PC-3 (cell line): ENCODE results near the gene CLEC17A. TPM values are rescaled to one million over a fixed set of nuclear protein-coding genes. Genes with fewer than 3 reads are reported as not detected.

Source experiments
- ATAC-seq: fragments of 200-7000 bp; cut with Tn5 transposase; 2 replicates; pipeline ENCODE4 v1.9.1; 2020; ENCODE audit warnings: mild to moderate bottlenecking, moderate library complexity
- BruUV-seq: library from RNA; stranded (reverse); fragments of 400-500 nt; replicated peaks from 2 replicates; lab custom pipeline; 2021; lab: Mats Ljungman, UMichigan
- CTCF ChIA-PET: fragments of 300-600 bp; sonication (Branson Sonifier 250); formaldehyde crosslinking; loops from one replicate; lab custom pipeline; 2022; ENCODE audit warnings: antibody characterized with exemption; lab: Charles Lee
- POLR2A ChIA-PET: fragments of 300-600 bp; sonication (Branson Sonifier 250); formaldehyde crosslinking; loops from one replicate; lab custom pipeline; 2022; ENCODE audit warnings: antibody characterized with exemption; ENCODE audit not compliant: unreplicated experiment; lab: Charles Lee
- DNase-seq: peaks from one replicate; pipeline ENCODE4 v3.0.0-alpha.2; 2015
- H2AFZ ChIP-seq: fragments of 300-600 bp; sonication (generic); 2 replicates; pipeline ENCODE4 v1.6.0; 2016; ENCODE audit warnings: antibody characterized with exemption, low read length
- H3F3A ChIP-seq: fragments of 300-600 bp; sonication (generic); one replicate; pipeline ENCODE4 v1.6.0; 2017; ENCODE audit warnings: antibody characterized with exemption, low read length, control low read depth, mild to moderate bottlenecking; ENCODE audit not compliant: unreplicated experiment
- H3K27ac ChIP-seq: fragments of 300-600 bp; sonication (generic); 2 replicates; pipeline ENCODE4 v1.5.1; 2016; ENCODE audit warnings: mild to moderate bottlenecking, low read length
- H3K27me3 ChIP-seq: fragments of 300-600 bp; sonication (generic); 2 replicates; pipeline ENCODE4 v1.6.1; 2016; ENCODE audit warnings: low read length, mixed read lengths
- H3K36me3 ChIP-seq: fragments of 300-600 bp; sonication (generic); 2 replicates; pipeline ENCODE4 v1.6.1; 2016; ENCODE audit warnings: low read depth, mixed run types, low read length, mixed read lengths
- H3K4me1 ChIP-seq: fragments of 300-600 bp; sonication (generic); 2 replicates; pipeline ENCODE4 v1.5.1; 2016; ENCODE audit warnings: low read length; ENCODE audit not compliant: insufficient read depth
- H3K4me2 ChIP-seq: fragments of 300-600 bp; sonication (generic); 2 replicates; pipeline ENCODE4 v1.6.0; 2016; ENCODE audit warnings: low read length
- H3K4me3 ChIP-seq: fragments of 300-600 bp; sonication (generic); 2 replicates; pipeline ENCODE4 v1.5.1; 2016; ENCODE audit warnings: mild to moderate bottlenecking, low read length, mixed read lengths
- H3K79me2 ChIP-seq: fragments of 300-600 bp; sonication (generic); 2 replicates; pipeline ENCODE4 v1.6.1; 2017; ENCODE audit warnings: low read length, mixed read lengths
- H3K9ac ChIP-seq: fragments of 300-600 bp; sonication (generic); 2 replicates; pipeline ENCODE4 v1.6.0; 2016; ENCODE audit warnings: mild to moderate bottlenecking, low read length
- H3K9me2 ChIP-seq: fragments of 300-600 bp; sonication (generic); replicated peaks from 2 replicates; pipeline ENCODE4 v1.6.1; 2016; ENCODE audit warnings: mixed run types, low read length, mixed read lengths
- H3K9me3 ChIP-seq: fragments of 300-600 bp; sonication (generic); 2 replicates; pipeline ENCODE4 v1.6.1; 2016; ENCODE audit warnings: low read length, mixed read lengths
- H4K20me1 ChIP-seq: fragments of 300-600 bp; sonication (generic); 2 replicates; pipeline ENCODE4 v1.6.1; 2016; ENCODE audit warnings: low read length, mixed read lengths
- CTCF ChIP-seq: fragments of 300-600 bp; sonication (generic); conservative IDR thresholded peaks from 2 replicates; pipeline ENCODE4 v1.5.1; 2017; ENCODE audit warnings: antibody characterized with exemption, low read depth, mild to moderate bottlenecking, low read length
- EZH2 ChIP-seq: fragments of 300-600 bp; sonication (generic); IDR thresholded peaks from one replicate; pipeline ENCODE4 v1.6.1; 2017; ENCODE audit warnings: antibody characterized with exemption, mild to moderate bottlenecking, low read length; ENCODE audit not compliant: unreplicated experiment
- EZH2phosphoT487 ChIP-seq: fragments of 300-600 bp; sonication (generic); IDR thresholded peaks from 2 replicates; pipeline ENCODE4 v1.6.1; 2018; ENCODE audit warnings: mild to moderate bottlenecking, antibody characterized with exemption, low read length, borderline replicate concordance
- intact Hi-C: fragments of 100-400 bp; cut with micrococcal nuclease; formaldehyde crosslinking; loops from 2 replicates; pipeline ENCODE4 v1.9.0; 2023
- total RNA-seq: library from RNA; depleted of rRNA; stranded (reverse); fragments of >200 nt; gene quantifications from 2 replicates; pipeline ENCODE4 v1.2.3, GENCODE V29; 2014

Gene CLEC17A
- total RNA-seq, 1 experiment from 2014 or later, result not detected

- Histone ChIP-seq H3K27ac (no peak overlapping the region), H3K9me2 (no peaks in the 10 kb centered on the region), H3K4me3 (no peak overlapping the region), H3K9me3 (no peaks in the 10 kb centered on the region), H3K4me2 (no peak overlapping the region), H3K4me1 (no peaks in the 10 kb centered on the region), H3F3A (no peaks in the 10 kb centered on the region), H2AFZ (no peak overlapping the region), H3K27me3 (peaks cover 8% of the 10 kb centered on the region; the same call in 1 of the 2 replicates), H3K36me3 (no peaks in the 10 kb centered on the region), H4K20me1 (no peaks in the 10 kb centered on the region), H3K9ac (no peak overlapping the region), H3K79me2 (no peaks in the 10 kb centered on the region)
- intact Hi-C loops, result no loop called here
- BruUV-seq, result no TSS peak
- TF ChIP-seq EZH2 (no peak), CTCF (no peak), EZH2phosphoT487 (no peak)
- ChIA-PET CTCF (interaction anchor here (0.5 kb wide), 1 partner anchor 1396 kb away, joined by 3 read pairs; no protein-coding TSS in a partner anchor), POLR2A (no interaction called here)
- ATAC-seq, result no peak
- DNase-seq, result no peak
Measured at GRCh38 chr19:14629557-14629956, 46.7 kb downstream of the CLEC17A start.

- Histone ChIP-seq H3K9me3 (no peaks in the 10 kb centered on the region), H3K4me1 (no peaks in the 10 kb centered on the region), H3K9ac (no peak overlapping the region), H3K27ac (no peak overlapping the region), H3K9me2 (no peaks in the 10 kb centered on the region), H2AFZ (no peak overlapping the region), H3K79me2 (no peaks in the 10 kb centered on the region), H3K4me2 (no peak overlapping the region), H3F3A (no peaks in the 10 kb centered on the region), H3K27me3 (no peaks in the 10 kb centered on the region), H3K36me3 (no peaks in the 10 kb centered on the region), H3K4me3 (no peak overlapping the region), H4K20me1 (no peaks in the 10 kb centered on the region)
- no TSS peak for BruUV-seq
- TF ChIP-seq EZH2 (no peak), CTCF (no peak), EZH2phosphoT487 (no peak)
- peak; percentile 53 for DNase-seq
- ATAC-seq, result no peak
- POLR2A ChIA-PET, result no interaction called here
- CTCF ChIA-PET, result no interaction called here
- intact Hi-C loops, result no loop called here
Measured at GRCh38 chr19:14632286-14632685, 49.4 kb downstream of the CLEC17A start.

DNA sequence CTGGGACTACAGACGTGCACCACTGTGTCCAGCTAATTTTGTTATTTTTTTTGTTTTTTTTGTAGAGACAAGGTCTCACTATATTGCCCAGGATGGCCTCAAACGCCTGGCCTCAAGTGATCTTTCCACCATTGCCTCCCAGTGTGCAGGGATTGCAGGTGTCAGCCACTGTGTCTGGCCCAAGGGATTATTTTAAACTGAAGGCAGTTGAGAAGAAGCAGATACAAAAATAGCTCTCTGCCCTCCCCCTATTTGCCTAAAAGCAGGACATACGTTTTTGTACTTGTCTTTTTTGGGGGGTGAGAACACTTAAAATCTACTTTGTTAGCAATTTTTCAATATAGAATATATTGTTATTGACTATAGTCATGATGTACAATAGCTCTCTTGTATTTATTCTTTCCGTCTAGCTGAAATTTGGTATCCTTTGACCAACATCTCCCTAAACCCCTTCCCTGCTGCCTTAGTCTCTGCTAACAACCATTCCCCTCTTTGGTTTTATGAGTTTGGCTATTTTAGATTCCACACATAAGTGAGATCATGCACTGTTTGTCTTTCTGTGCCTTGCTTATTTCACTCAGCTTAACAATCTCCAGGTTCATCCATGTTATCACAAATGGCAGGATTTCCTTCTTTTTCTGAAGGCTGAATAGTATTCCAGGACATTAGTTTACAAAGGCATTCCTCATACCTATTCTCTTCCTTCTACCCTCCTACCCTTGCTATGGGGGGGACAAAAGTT is 56.8 kb downstream of the CLEC17A start:
- DNase-seq (no peak), ATAC-seq (no peak)
- no TSS peak for BruUV-seq
- H2AFZ ChIP-seq, result no peak overlapping the region
- ChIA-PET CTCF (no interaction called here), POLR2A (interaction anchor here (0.6 kb wide), 1 partner anchor 48 kb away, joined by 3 read pairs; no protein-coding TSS in a partner anchor)
- no peaks in the 10 kb centered on the region for H3K36me3 ChIP-seq
- no peaks in the 10 kb centered on the region for H4K20me1 ChIP-seq
- H3K4me1 ChIP-seq, result no peaks in the 10 kb centered on the region
- H3F3A ChIP-seq, result no peaks in the 10 kb centered on the region
- H3K4me2 ChIP-seq, result no peak overlapping the region
- no peak overlapping the region for H3K9ac ChIP-seq
- TF ChIP-seq CTCF (no peak), EZH2phosphoT487 (no peak), EZH2 (no peak)
- H3K79me2 ChIP-seq, result no peaks in the 10 kb centered on the region
- peaks cover 3% of the 10 kb centered on the region; the same call in 1 of the 2 replicates for H3K27me3 ChIP-seq
- intact Hi-C loops, result no loop called here
- no peak overlapping the region for H3K27ac ChIP-seq
- H3K9me3 ChIP-seq, result peaks cover 7% of the 10 kb centered on the region; the same call in 1 of the 2 replicates
- no peaks in the 10 kb centered on the region for H3K9me2 ChIP-seq
- H3K4me3 ChIP-seq, result no peak overlapping the region
